Peyer's patch (tissue), 4 donors: ENCODE measurements around the gene OSGEPL1. TPM values are rescaled to one million over a fixed set of nuclear protein-coding genes. Genes with fewer than 3 reads are reported as not detected.

ENCODE experiments used
- DNase-seq, 3 donors: peaks; one replicate each; pipeline ENCODE4 v3.0.0-alpha.2; 2017 to 2019
- H3K27ac ChIP-seq, 4 donors: fragments of 200-600 bp; sonication (generic); one replicate each; pipeline ENCODE4 v1.5.1; 2016 to 2019
- H3K27me3 ChIP-seq, 2 donors: fragments of 200-600 bp; sonication (generic); one replicate each; pipeline ENCODE4 v1.5.1; 2019
- H3K36me3 ChIP-seq, 3 donors: fragments of 200-600 bp; sonication (generic); one replicate each; pipeline ENCODE4 v1.5.1; 2016 to 2019
- H3K4me1 ChIP-seq, 4 donors: fragments of 200-600 bp; sonication (generic); one replicate each; pipeline ENCODE4 v1.5.1; 2016 to 2019
- H3K4me3 ChIP-seq, 4 donors: fragments of 200-600 bp; sonication (generic); 1 replicate in 3 of 4; 2 replicates in 1 of 4; pipeline ENCODE4 v1.5.1; 2016 to 2019; ENCODE audit warnings: mild to moderate bottlenecking in 1 of 4
- H3K9me3 ChIP-seq, 4 donors: fragments of 200-600 bp; sonication (generic); one replicate each; pipeline ENCODE4 v1.5.1; 2016 to 2019; ENCODE audit warnings: mild to moderate bottlenecking in 1 of 4
- CTCF ChIP-seq, 6 experiments: fragments of 450-650 bp in 4 of 6; fragments of 200-600 bp in 2 of 6; sonication (generic) in 1 of 6; IDR thresholded peaks; one replicate each; pipeline ENCODE4 v1.5.1; 2017 to 2019; ENCODE audit warnings: antibody characterized with exemption in 6 of 6, mild to moderate bottlenecking in 3 of 6, moderate library complexity in 1 of 6
- POLR2A ChIP-seq, 2 donors: fragments of 450-650 bp; IDR thresholded peaks; one replicate each; pipeline ENCODE4 v1.5.1; 2017; ENCODE audit warnings: antibody characterized with exemption in 2 of 2, mild to moderate bottlenecking in 2 of 2, moderate library complexity in 2 of 2
- total RNA-seq, 4 donors: library from RNA; depleted of rRNA; stranded (reverse); fragments of >200 nt; gene quantifications; one replicate each; pipeline ENCODE4 v1.1.0, GENCODE V29; 2016

OSGEPL1 gene
- total RNA-seq, result 1 to 10 TPM; 3.0 to 9.9 (median 4.3) TPM

GRCh38 chr2:189762551-189763298, at the start of gene OSGEPL1:
OSGEPL1 (minus strand) TSS chr2:189762792; CDS start chr2:189761640, 1,152 bp downstream.
- Histone ChIP-seq H3K4me1 (peaks cover 0 to 8% (median 2%) of the 10 kb centered on the region in 4 donors), H3K27me3 (no peaks in the 10 kb centered on the region), H3K9me3 (no peaks in the 10 kb centered on the region), H3K4me3 (peak within 1 kb of the TSS; percentile 49 to 75 (median 60)), H3K27ac (peak within 1 kb of the TSS; percentile 80 to 92 (median 88)), H3K36me3 (no peaks in the 10 kb centered on the region)
- peak; percentile 94 to 98 (median 96) for DNase-seq
- peak in 1 of 2 donors; percentile 24 for TF ChIP-seq POLR2A (IDR thresholded peaks at IDR 0.05)
- TF ChIP-seq CTCF (IDR thresholded peaks at IDR 0.05), result peak; percentile 14 to 55 (median 46)

- H3K27me3 ChIP-seq, result no peaks in the 10 kb centered on the region
- no peaks in the 10 kb centered on the region for H3K9me3 ChIP-seq
- TF ChIP-seq CTCF (IDR thresholded peaks at IDR 0.05), result no peak
- TF ChIP-seq POLR2A (IDR thresholded peaks at IDR 0.05), result no peak
- H3K27ac ChIP-seq, result no peak overlapping the region
- no peak for DNase-seq
- H3K36me3 ChIP-seq, result peaks cover 0 to 8% (median 0%) of the 10 kb centered on the region in 3 donors
- H3K4me1 ChIP-seq, result no peaks in the 10 kb centered on the region
- H3K4me3 ChIP-seq, result no peak overlapping the region
These were observed 40.8 kb upstream of the OSGEPL1 start for GRCh38 chr2:189803431-189803830.

DNA sequence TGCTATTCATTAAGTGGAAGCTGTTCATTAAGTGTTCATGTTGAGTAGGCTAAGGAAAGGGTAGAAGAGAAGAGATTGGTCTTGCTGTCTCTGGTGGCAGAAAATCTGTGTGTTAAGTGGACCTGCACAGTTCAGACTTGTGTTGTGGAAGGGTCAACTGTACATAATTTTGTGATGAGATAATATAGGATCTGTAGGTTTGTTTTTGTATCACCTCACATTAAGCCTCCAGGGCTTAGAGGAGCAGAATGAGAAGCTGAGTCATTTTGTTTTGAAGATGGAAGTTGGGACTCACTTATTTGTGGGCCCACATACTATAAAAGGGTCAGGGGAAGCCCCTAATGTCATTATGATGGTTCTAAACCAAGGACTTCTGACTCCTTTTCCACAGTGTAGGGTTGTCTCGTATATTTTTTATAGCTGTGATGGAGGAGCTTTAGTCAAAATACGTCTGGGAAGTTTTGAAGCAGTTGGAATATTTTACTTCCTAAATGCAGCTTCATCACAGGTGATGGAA, 39.9 kb upstream of the OSGEPL1 start:
- Histone ChIP-seq H3K27me3 (no peaks in the 10 kb centered on the region), H3K4me3 (no peak overlapping the region), H3K9me3 (no peaks in the 10 kb centered on the region), H3K36me3 (peaks cover 0 to 8% (median 0%) of the 10 kb centered on the region in 3 donors), H3K27ac (no peak overlapping the region), H3K4me1 (no peaks in the 10 kb centered on the region)
- DNase-seq, result no peak
- TF ChIP-seq POLR2A (IDR thresholded peaks at IDR 0.05), result no peak
- no peak for TF ChIP-seq CTCF (IDR thresholded peaks at IDR 0.05)

DNA sequence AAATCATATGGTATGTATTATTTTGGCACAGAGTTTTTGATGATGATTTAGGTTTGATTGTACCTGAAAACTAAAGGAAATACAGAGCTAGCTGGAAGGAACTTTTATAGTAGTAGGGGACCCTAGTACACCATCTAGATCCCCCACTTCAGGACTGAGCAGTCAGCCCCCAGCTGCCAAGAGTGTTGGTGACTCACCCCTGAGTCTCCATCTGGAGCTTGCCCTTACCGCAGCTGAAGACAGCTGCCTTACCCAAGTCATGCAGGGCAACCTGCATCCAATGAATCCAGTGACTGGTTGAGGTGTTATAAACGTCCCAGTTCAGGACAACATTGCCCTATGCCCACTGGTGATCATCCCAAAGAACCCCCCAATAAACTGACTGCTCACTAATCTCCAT, 36.9 kb upstream of the OSGEPL1 start:
- Histone ChIP-seq H3K4me1 (no peaks in the 10 kb centered on the region), H3K27me3 (no peaks in the 10 kb centered on the region), H3K4me3 (no peak overlapping the region), H3K9me3 (no peaks in the 10 kb centered on the region), H3K36me3 (peaks cover 0 to 18% (median 0%) of the 10 kb centered on the region in 3 donors), H3K27ac (peak overlapping the region in 1 of 4 donors; percentile 18)
- TF ChIP-seq POLR2A (IDR thresholded peaks at IDR 0.05), result no peak
- TF ChIP-seq CTCF (IDR thresholded peaks at IDR 0.05), result no peak
- DNase-seq, result no peak

GRCh38 chr2:189799030-189799331, 36.4 kb upstream of the OSGEPL1 start:
- Histone ChIP-seq H3K27me3 (no peaks in the 10 kb centered on the region), H3K9me3 (no peaks in the 10 kb centered on the region), H3K27ac (no peak overlapping the region), H3K36me3 (peaks cover 0 to 23% (median 0%) of the 10 kb centered on the region in 3 donors), H3K4me1 (no peaks in the 10 kb centered on the region), H3K4me3 (no peak overlapping the region)
- TF ChIP-seq POLR2A (IDR thresholded peaks at IDR 0.05), result no peak
- no peak for TF ChIP-seq CTCF (IDR thresholded peaks at IDR 0.05)
- no peak for DNase-seq
